ENCODE results near the gene EIF2B4. TPM values are rescaled to one million over a fixed set of nuclear protein-coding genes. Genes with fewer than 3 reads are reported as not detected.
A peak's percentile ranks its signal among the peaks of the same experiment; 100 is the strongest.
"Not testable (repeated sequence)": the region's sequence is repeated elsewhere in the genome, so short reads cannot be mapped to it uniquely, and the experiment has no call there.

EIF2B4 gene
- total RNA-seq, 1 donor from 2014 or later, result 47.1 TPM

GRCh38 chr2:27324720-27325119, 45.4 kb downstream of the EIF2B4 start:
- Mint-ChIP-seq H3K9me3 (no peaks in the 10 kb centered on the region), H3K36me3 (peaks cover 19% of the 10 kb centered on the region), H3K4me1 (peaks cover 14% of the 10 kb centered on the region), H3K4me3 (peak overlapping the region; percentile 91), H3K27ac (peak overlapping the region; percentile 39), H3K27me3 (ENCODE audit: low read depth) (no peaks in the 10 kb centered on the region)
- TF ChIP-seq, protein P1, sequence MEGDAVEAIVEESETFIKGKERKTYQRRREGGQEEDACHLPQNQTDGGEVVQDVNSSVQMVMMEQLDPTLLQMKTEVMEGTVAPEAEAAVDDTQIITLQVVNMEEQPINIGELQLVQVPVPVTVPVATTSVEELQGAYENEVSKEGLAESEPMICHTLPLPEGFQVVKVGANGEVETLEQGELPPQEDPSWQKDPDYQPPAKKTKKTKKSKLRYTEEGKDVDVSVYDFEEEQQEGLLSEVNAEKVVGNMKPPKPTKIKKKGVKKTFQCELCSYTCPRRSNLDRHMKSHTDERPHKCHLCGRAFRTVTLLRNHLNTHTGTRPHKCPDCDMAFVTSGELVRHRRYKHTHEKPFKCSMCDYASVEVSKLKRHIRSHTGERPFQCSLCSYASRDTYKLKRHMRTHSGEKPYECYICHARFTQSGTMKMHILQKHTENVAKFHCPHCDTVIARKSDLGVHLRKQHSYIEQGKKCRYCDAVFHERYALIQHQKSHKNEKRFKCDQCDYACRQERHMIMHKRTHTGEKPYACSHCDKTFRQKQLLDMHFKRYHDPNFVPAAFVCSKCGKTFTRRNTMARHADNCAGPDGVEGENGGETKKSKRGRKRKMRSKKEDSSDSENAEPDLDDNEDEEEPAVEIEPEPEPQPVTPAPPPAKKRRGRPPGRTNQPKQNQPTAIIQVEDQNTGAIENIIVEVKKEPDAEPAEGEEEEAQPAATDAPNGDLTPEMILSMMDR (IDR thresholded peaks at IDR 0.05; ENCODE audit: unreplicated experiment), result no peak
- no peak for DNase-seq (ENCODE audit: low spot score in 2 of 2, unreplicated experiment in 2 of 2)

DNA sequence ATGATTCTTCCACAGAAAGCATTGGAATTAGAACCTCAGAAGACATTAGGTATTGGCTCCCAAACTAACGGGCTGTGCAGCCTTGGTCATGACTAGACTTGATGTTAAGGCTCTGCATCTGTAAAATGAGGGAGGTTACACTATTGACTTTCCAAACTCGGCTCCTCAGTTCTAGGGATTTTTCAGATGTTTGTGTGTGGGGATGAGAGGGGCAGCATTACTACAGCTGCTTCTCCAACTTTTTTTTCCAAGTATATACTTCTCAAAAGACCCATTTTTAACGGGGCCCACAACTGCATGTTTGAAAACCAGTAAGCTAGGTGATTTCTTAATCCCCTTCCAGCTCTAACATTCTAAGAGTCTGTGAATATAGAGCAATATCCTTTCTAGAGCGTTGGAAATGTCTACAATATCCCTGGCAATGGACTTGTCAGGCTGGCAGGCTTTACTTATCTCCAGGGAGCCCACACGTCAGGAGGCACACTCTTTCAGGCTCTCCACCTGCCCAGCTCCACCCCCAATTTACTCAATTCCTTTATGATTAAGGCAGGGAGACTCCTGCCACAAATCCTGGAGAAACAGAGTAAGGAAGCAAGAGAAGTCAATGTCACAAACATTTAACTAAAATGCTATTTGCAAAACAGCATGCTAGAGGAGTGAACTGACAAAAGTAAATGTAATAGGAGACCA, 46.4 kb downstream of the EIF2B4 start:
- H3K27ac Mint-ChIP-seq, result peak overlapping the region; percentile 99
- H3K4me3 Mint-ChIP-seq, result peak overlapping the region; percentile 91
- no peaks in the 10 kb centered on the region for H3K9me3 Mint-ChIP-seq
- H3K27me3 Mint-ChIP-seq (ENCODE audit: low read depth), result no peaks in the 10 kb centered on the region
- TF ChIP-seq, protein P1 (IDR thresholded peaks at IDR 0.05; ENCODE audit: unreplicated experiment), result no peak
- peaks cover 19% of the 10 kb centered on the region for H3K36me3 Mint-ChIP-seq
- H3K4me1 Mint-ChIP-seq, result peaks cover 14% of the 10 kb centered on the region
- no peak for DNase-seq (ENCODE audit: low spot score in 2 of 2, unreplicated experiment in 2 of 2)

DNA sequence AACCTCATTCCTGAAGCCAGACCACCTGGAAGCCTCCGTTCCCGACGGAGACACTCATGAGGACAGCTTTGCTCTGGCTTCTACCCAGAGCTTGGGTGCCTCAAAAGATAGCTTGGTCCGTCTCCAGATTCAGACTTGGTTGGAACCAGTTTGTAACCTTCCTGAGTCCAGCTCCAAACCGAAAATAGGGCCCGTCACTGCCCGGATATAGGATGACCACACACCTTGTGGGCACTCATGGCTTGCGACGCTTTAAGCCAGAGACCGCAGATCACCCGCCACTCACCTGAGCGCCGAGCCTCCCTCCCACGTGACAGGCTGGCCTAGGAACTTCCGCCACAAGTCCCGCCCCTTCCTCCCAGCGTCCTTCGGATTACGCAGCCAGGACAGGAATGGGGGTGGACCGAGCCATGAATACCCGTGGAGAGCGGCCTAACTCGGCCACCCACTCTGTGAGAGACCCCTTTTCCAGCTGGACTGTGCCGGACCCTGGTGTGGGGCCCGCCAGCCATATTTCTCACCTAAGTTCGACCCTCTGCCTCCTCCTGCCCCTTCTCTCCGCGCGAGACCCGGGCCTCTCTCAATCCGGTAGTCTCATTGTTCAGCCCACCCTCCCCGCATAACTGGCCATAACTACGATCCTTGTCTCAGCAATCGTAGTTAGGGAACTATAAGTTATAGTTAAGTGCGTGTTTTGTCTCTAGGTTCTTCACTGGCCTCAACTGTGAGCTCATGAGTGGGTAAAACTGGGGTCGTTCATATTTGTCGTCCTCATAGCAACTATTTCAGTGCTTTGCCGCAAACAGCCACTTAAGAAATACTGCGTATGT, 47.2 kb downstream of the EIF2B4 start, which contains the start of gene MPV17:
Gene MPV17 (minus strand): TSS at position 332 of the 830 bp plus-strand sequence. CDS start 580 bp downstream, outside the sequence.
- TF ChIP-seq, protein P1 (IDR thresholded peaks at IDR 0.05; ENCODE audit: unreplicated experiment), result no peak
- Mint-ChIP-seq H3K4me3 (peak within 1 kb of the TSS; percentile 91), H3K4me1 (peaks cover 14% of the 10 kb centered on the region), H3K27ac (peak within 1 kb of the TSS; percentile 99), H3K27me3 (ENCODE audit: low read depth) (no peaks in the 10 kb centered on the region), H3K9me3 (no peaks in the 10 kb centered on the region), H3K36me3 (peaks cover 12% of the 10 kb centered on the region)
- DNase-seq (ENCODE audit: low spot score in 2 of 2, unreplicated experiment in 2 of 2), result peak; percentile 77 to 87

GRCh38 chr2:27322301-27322765, 47.8 kb downstream of the EIF2B4 start:
- no peak for DNase-seq (ENCODE audit: low spot score in 2 of 2, unreplicated experiment in 2 of 2)
- peak overlapping the region; percentile 99 for H3K27ac Mint-ChIP-seq
- peaks cover 14% of the 10 kb centered on the region for H3K4me1 Mint-ChIP-seq
- TF ChIP-seq, protein P1 (IDR thresholded peaks at IDR 0.05; ENCODE audit: unreplicated experiment), result no peak
- H3K9me3 Mint-ChIP-seq, result no peaks in the 10 kb centered on the region
- H3K36me3 Mint-ChIP-seq, result peaks cover 9% of the 10 kb centered on the region
- H3K27me3 Mint-ChIP-seq (ENCODE audit: low read depth), result no peaks in the 10 kb centered on the region
- peak overlapping the region; percentile 91 for H3K4me3 Mint-ChIP-seq

GRCh38 chr2:27320958-27321543, 49.1 kb downstream of the EIF2B4 start:
- no peak for DNase-seq (ENCODE audit: low spot score in 2 of 2, unreplicated experiment in 2 of 2)

GRCh38 chr2:27319839-27320238, 50.3 kb downstream of the EIF2B4 start:
- not testable (repeated sequence) for H3K36me3 Mint-ChIP-seq, H3K27ac Mint-ChIP-seq, H3K4me3 Mint-ChIP-seq

More at GRCh38 chr2:27320958-27321543, 49.1 kb downstream of the EIF2B4 start:
- TF ChIP-seq, protein P1 (IDR thresholded peaks at IDR 0.05; ENCODE audit: unreplicated experiment), result peak; percentile 36
- Mint-ChIP-seq H3K4me3 (peak overlapping the region; percentile 91), H3K27me3 (ENCODE audit: low read depth) (no peaks in the 10 kb centered on the region), H3K4me1 (peaks cover 16% of the 10 kb centered on the region), H3K9me3 (no peaks in the 10 kb centered on the region), H3K27ac (peak overlapping the region; percentile 8), H3K36me3 (no peaks in the 10 kb centered on the region)

More at GRCh38 chr2:27319839-27320238, 50.3 kb downstream of the EIF2B4 start:
- not testable (repeated sequence) for H3K27me3 Mint-ChIP-seq (ENCODE audit: low read depth); H3K9me3 Mint-ChIP-seq; DNase-seq (ENCODE audit: low spot score in 2 of 2, unreplicated experiment in 2 of 2)
- H3K4me1 Mint-ChIP-seq, result peaks cover 16% of the 10 kb centered on the region
